NB4 (cell line): ENCODE results near the gene SFRP5.

Experiments
- MYC ChIP-seq: IDR thresholded peaks from 2 replicates; pipeline ENCODE4 v1.6.1; 2011; ENCODE audit warnings: low read depth, low read length
- TF ChIP-seq, protein P1 (sequence below): IDR thresholded peaks from one replicate; pipeline ENCODE4 v1.5.1; 2012; ENCODE audit warnings: low read depth, low read length
- TF ChIP-seq, protein P2 (sequence below): IDR thresholded peaks from 2 replicates; pipeline ENCODE4 v1.6.1; 2011; ENCODE audit warnings: low read depth, low read length

DNA sequence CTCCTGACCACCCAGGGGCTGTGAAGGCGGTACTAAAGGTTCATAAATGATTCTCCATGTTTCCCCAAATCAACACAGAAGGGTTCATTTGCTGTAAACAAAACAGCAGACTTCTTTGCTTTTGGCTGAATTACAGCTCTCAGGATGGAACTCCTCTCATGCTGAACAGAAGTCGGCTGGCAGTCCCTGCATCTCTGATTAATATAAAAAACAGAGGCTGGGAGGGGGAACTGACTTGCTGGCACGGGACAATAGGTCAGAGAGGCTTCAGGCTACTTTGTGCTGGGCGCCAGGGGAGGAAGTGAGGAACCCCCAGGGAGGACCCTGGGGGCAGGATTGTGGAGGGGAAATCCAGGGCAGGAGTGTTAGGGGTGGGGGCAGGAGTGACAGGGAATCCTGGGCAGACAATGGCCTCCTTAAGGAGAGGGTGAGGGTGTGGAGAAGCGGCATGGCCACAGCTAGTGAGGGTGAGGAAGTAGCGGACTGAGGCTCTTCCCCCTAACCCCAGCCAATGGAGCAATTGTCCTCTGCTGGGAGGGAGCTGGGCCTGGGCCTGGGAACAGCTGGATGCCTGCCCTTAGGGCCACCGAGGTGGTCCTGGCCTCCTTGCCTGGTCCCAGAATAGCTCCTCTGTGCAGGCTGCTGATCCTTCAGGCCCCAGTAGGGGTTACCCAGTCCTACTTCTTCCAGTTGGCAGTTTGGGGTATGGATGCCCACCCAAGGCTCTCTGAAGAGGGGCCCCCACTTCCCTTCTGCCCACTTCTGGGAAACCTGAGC is 9.2 kb upstream of the SFRP5 start:
- TF ChIP-seq, protein P1, sequence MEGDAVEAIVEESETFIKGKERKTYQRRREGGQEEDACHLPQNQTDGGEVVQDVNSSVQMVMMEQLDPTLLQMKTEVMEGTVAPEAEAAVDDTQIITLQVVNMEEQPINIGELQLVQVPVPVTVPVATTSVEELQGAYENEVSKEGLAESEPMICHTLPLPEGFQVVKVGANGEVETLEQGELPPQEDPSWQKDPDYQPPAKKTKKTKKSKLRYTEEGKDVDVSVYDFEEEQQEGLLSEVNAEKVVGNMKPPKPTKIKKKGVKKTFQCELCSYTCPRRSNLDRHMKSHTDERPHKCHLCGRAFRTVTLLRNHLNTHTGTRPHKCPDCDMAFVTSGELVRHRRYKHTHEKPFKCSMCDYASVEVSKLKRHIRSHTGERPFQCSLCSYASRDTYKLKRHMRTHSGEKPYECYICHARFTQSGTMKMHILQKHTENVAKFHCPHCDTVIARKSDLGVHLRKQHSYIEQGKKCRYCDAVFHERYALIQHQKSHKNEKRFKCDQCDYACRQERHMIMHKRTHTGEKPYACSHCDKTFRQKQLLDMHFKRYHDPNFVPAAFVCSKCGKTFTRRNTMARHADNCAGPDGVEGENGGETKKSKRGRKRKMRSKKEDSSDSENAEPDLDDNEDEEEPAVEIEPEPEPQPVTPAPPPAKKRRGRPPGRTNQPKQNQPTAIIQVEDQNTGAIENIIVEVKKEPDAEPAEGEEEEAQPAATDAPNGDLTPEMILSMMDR = no peak
- no peak for TF ChIP-seq MYC
- TF ChIP-seq, protein P2, sequence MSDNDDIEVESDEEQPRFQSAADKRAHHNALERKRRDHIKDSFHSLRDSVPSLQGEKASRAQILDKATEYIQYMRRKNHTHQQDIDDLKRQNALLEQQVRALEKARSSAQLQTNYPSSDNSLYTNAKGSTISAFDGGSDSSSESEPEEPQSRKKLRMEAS = no peak
